A673 (cell line): ENCODE results near the gene ZNF614. TPM values are rescaled to one million over a fixed set of nuclear protein-coding genes. Genes with fewer than 3 reads are reported as not detected.

Source experiments
- BruUV-seq: library from RNA; stranded (reverse); fragments of 400-500 nt; replicated peaks from 2 replicates; lab custom pipeline; 2021; lab: Mats Ljungman, UMichigan
- CTCF ChIA-PET: fragments of 300-600 bp; sonication (Branson Sonifier 250); formaldehyde crosslinking; loops from one replicate; lab custom pipeline; 2022; ENCODE audit warnings: antibody characterized with exemption; lab: Charles Lee
- POLR2A ChIA-PET: fragments of 300-600 bp; sonication (Branson Sonifier 250); formaldehyde crosslinking; loops from one replicate; lab custom pipeline; 2022; ENCODE audit warnings: antibody characterized with exemption; ENCODE audit not compliant: low non-redundant PET; lab: Charles Lee
- DNase-seq: peaks from one replicate; pipeline ENCODE4 v3.0.0-alpha.2; 2015; ENCODE audit warnings: low spot score
- H3K27ac ChIP-seq: fragments of 200-600 bp; sonication (generic); 2 replicates; pipeline ENCODE4 v1.5.1; 2016; ENCODE audit warnings: mixed run types, low read depth, mild to moderate bottlenecking, mixed read lengths, antibody characterized with exemption, low read length; ENCODE audit not compliant: poor library complexity, severe bottlenecking
- H3K27me3 ChIP-seq: fragments of 200-600 bp; sonication (generic); replicated peaks from 2 replicates; pipeline ENCODE4 v1.6.1; 2017; ENCODE audit warnings: mixed run types, low read depth, mild to moderate bottlenecking, mixed read lengths, antibody characterized with exemption, low read length; ENCODE audit not compliant: insufficient read depth, poor library complexity
- H3K36me3 ChIP-seq: fragments of 200-600 bp; sonication (generic); 2 replicates; pipeline ENCODE4 v1.6.1; 2016; ENCODE audit warnings: mixed run types, mild to moderate bottlenecking, mixed read lengths, antibody characterized with exemption, low read length; ENCODE audit not compliant: insufficient read depth, poor library complexity, severe bottlenecking
- H3K4me1 ChIP-seq: fragments of 200-600 bp; sonication (generic); 2 replicates; pipeline ENCODE4 v1.6.1; 2017; ENCODE audit warnings: mixed run types, mild to moderate bottlenecking, mixed read lengths, antibody characterized with exemption, low read length; ENCODE audit not compliant: insufficient read depth, poor library complexity, severe bottlenecking
- H3K4me3 ChIP-seq: fragments of 200-600 bp; sonication (generic); 2 replicates; pipeline ENCODE4 v1.5.1; 2016; ENCODE audit warnings: low read depth, mixed run types, mild to moderate bottlenecking, mixed read lengths, low read length; ENCODE audit not compliant: poor library complexity, severe bottlenecking
- H3K9me3 ChIP-seq: fragments of 200-600 bp; sonication (generic); 2 replicates; pipeline ENCODE4 v1.6.1; 2016; ENCODE audit warnings: mixed run types, low read depth, mild to moderate bottlenecking, mixed read lengths, antibody characterized with exemption, low read length; ENCODE audit not compliant: poor library complexity, severe bottlenecking
- EZH2 ChIP-seq: fragments of 200-600 bp; sonication (generic); IDR thresholded peaks from 2 replicates; pipeline ENCODE4 v1.6.1; 2017; ENCODE audit warnings: borderline replicate concordance, low read depth, mild to moderate bottlenecking, mixed read lengths, antibody characterized with exemption, low read length; ENCODE audit not compliant: poor library complexity, severe bottlenecking
- intact Hi-C: fragments of 100-400 bp; cut with micrococcal nuclease; formaldehyde crosslinking; loops from one replicate; pipeline ENCODE4 v1.10.0; 2022; ENCODE audit not compliant: unreplicated experiment
- total RNA-seq: library from RNA; stranded (reverse); gene quantifications from 2 replicates; pipeline ENCODE4 v1.2.3, GENCODE V29; 2021
- TF ChIP-seq, protein P1 (sequence below): fragments of 300-800, 200-600 bp; sonication (generic); conservative IDR thresholded peaks from 2 replicates; pipeline ENCODE4 v1.5.1; 2017; ENCODE audit warnings: low read depth, mild to moderate bottlenecking, antibody characterized with exemption, low read length, moderate library complexity, mixed read lengths

The ZNF614 gene
- total RNA-seq, 1 experiment from 2014 or later = 12.5 TPM

DNA sequence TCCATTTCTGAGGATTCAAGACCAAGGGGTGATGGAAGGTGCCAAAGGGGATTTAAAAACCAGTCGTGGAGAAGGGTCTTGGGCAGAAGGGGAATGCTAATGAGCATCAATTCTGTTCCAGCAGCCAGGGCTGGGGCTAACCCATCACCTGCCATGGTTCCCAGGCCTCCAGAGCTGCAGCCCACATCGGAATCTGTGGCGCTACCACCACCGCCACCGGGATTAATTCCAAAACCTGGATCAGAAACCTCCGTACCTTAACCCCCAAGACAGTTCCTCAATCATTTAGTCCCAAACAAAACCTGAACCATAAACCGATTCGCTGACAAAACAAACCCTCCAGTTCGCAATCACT is 20.8 kb downstream of the ZNF614 start:
- BruUV-seq = TSS peak; percentile 71
- ChIA-PET CTCF (no interaction called here), POLR2A (no interaction called here)
- intact Hi-C loops = no loop called here
- H3K27me3 ChIP-seq = no peaks in the 10 kb centered on the region
- H3K4me3 ChIP-seq = peak overlapping the region; percentile 69
- H3K36me3 ChIP-seq = peaks cover 12% of the 10 kb centered on the region
- H3K27ac ChIP-seq = peak overlapping the region; percentile 72
- no peaks in the 10 kb centered on the region for H3K4me1 ChIP-seq
- H3K9me3 ChIP-seq = peaks cover 29% of the 10 kb centered on the region
- TF ChIP-seq, protein P1, sequence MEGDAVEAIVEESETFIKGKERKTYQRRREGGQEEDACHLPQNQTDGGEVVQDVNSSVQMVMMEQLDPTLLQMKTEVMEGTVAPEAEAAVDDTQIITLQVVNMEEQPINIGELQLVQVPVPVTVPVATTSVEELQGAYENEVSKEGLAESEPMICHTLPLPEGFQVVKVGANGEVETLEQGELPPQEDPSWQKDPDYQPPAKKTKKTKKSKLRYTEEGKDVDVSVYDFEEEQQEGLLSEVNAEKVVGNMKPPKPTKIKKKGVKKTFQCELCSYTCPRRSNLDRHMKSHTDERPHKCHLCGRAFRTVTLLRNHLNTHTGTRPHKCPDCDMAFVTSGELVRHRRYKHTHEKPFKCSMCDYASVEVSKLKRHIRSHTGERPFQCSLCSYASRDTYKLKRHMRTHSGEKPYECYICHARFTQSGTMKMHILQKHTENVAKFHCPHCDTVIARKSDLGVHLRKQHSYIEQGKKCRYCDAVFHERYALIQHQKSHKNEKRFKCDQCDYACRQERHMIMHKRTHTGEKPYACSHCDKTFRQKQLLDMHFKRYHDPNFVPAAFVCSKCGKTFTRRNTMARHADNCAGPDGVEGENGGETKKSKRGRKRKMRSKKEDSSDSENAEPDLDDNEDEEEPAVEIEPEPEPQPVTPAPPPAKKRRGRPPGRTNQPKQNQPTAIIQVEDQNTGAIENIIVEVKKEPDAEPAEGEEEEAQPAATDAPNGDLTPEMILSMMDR = no peak
- peak; percentile 10 for DNase-seq

DNA sequence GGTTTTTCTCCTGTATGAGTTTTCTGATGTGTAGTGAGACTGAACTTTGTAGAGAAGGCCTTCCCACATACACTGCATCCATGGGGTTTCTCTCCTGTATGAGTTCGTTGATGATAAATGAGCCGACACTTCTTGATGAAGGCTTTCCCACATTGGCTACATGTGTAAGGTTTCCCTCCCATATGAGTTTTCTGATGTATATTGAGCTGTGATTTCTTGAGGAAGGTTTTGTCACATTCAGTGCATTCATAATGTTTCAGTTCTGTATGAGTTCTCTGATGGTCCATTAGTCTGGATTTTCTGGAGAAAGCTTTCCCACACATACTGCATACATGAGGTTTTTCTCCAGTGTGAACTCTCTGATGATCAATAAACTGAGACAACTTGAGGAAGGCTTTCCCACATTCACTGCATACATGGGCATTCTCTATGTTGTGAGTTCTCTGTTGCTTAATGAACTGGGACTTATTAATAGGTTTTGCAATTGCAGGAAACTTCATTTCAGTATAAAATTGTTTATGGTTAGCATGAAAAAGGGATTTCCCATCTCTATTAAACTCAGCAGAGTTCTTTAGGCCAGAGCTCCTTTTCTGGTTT is 34.0 kb downstream of the ZNF614 start:
- POLR2A ChIA-PET = no interaction called here

DNA sequence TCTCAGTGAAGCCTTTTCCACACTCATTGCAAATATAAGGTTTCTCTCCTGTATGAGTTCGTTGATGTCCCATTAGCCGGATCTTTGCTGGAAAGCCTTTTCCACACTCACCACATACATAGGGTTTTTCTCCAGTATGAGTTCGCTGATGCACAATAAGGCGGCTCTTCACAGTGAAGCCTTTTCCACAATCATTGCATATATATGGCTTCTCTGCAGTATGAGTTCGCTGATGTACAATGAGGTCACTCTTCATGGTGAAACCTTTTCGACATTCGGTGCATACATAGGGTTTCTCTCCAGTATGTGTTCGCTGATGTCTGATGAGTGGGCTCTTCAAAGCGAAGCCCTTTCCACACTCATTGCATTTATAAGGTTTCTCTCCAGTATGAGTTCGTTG is 34.8 kb downstream of the ZNF614 start:
- peaks cover 37% of the 10 kb centered on the region for H3K36me3 ChIP-seq
- CTCF ChIA-PET = no interaction called here
- H3K4me3 ChIP-seq = no peak overlapping the region
- BruUV-seq = no TSS peak
- TF ChIP-seq EZH2 = no peak
- TF ChIP-seq, protein P1 = no peak
- no peaks in the 10 kb centered on the region for H3K27me3 ChIP-seq
- H3K27ac ChIP-seq = no peak overlapping the region
- no peaks in the 10 kb centered on the region for H3K4me1 ChIP-seq
- POLR2A ChIA-PET = no interaction called here
- no peak for DNase-seq
- intact Hi-C loops = no loop called here
- H3K9me3 ChIP-seq = peaks cover 89% of the 10 kb centered on the region

More for the DNA sequence above, 34.0 kb downstream of the ZNF614 start:
- Histone ChIP-seq H3K4me3 (no peak overlapping the region), H3K4me1 (no peaks in the 10 kb centered on the region), H3K9me3 (peaks cover 86% of the 10 kb centered on the region), H3K27me3 (no peaks in the 10 kb centered on the region), H3K27ac (no peak overlapping the region), H3K36me3 (peaks cover 45% of the 10 kb centered on the region)
- CTCF ChIA-PET = no interaction called here
- intact Hi-C loops = no loop called here
- BruUV-seq = no TSS peak
- DNase-seq = no peak
- no peak for TF ChIP-seq EZH2
- TF ChIP-seq, protein P1 = no peak
